ENCODE data around the gene STX17.
"Not testable (repeated sequence)": the region's sequence is repeated elsewhere in the genome, so short reads cannot be mapped to it uniquely, and the experiment has no call there.

The STX17 gene

GRCh38 chr9:99906403-99907207 is at the start of gene STX17:
Gene STX17 (plus strand): TSS chr9:99906654. CDS start chr9:99915240, 8,586 bp downstream.
- DNase-seq: peak; percentile 46

GRCh38 chr9:99857576-99857975 is 48.9 kb upstream of the STX17 start:
- DNase-seq: not testable (repeated sequence)

- no peak for DNase-seq
Measured at GRCh38 chr9:99858087-99858486, 48.4 kb upstream of the STX17 start.

GRCh38 chr9:99859243-99859980 is 47.0 kb upstream of the STX17 start:
- no peak for DNase-seq

- no peak for DNase-seq
Measured at GRCh38 chr9:99860266-99860665, 46.2 kb upstream of the STX17 start.

- no peak for DNase-seq
Measured at GRCh38 chr9:99863955-99864354, 42.5 kb upstream of the STX17 start.

GRCh38 chr9:99866398-99866797 is 40.1 kb upstream of the STX17 start:
- DNase-seq: no peak

- no peak for DNase-seq
Measured at GRCh38 chr9:99867536-99867935, 38.9 kb upstream of the STX17 start.

GRCh38 chr9:99867968-99868367 is 38.5 kb upstream of the STX17 start:
- no peak for DNase-seq

- DNase-seq: no peak
Measured at GRCh38 chr9:99868845-99869244, 37.6 kb upstream of the STX17 start.

GRCh38 chr9:99870126-99870525 is 36.3 kb upstream of the STX17 start:
- no peak for DNase-seq

- DNase-seq: no peak
Measured at GRCh38 chr9:99873531-99873930, 32.9 kb upstream of the STX17 start.

GRCh38 chr9:99873943-99874584 is 32.4 kb upstream of the STX17 start:
- no peak for DNase-seq

- no peak for DNase-seq
Measured at GRCh38 chr9:99876190-99876589, 30.3 kb upstream of the STX17 start.

GRCh38 chr9:99878651-99879050 is 27.8 kb upstream of the STX17 start:
- DNase-seq: no peak

- DNase-seq: no peak
Measured at GRCh38 chr9:99881769-99882168, 24.7 kb upstream of the STX17 start.

- DNase-seq: no peak
Measured at GRCh38 chr9:99885747-99886146, 20.7 kb upstream of the STX17 start.

GRCh38 chr9:99889120-99889519 is 17.3 kb upstream of the STX17 start:
- DNase-seq: no peak

GRCh38 chr9:99894826-99895225 is 11.6 kb upstream of the STX17 start:
- no peak for DNase-seq

GRCh38 chr9:99895510-99895909 is 10.9 kb upstream of the STX17 start:
- DNase-seq: no peak

GRCh38 chr9:99896119-99896518 is 10.3 kb upstream of the STX17 start:
- DNase-seq: no peak

- no peak for DNase-seq
Measured at GRCh38 chr9:99903393-99903792, 3.1 kb upstream of the STX17 start.

- DNase-seq: no peak
Measured at GRCh38 chr9:99905833-99906402, 536 bp upstream of the STX17 start.

- DNase-seq: no peak
Measured at GRCh38 chr9:99907208-99907532, 716 bp downstream of the STX17 start.
